AG04450 (cell line): ENCODE measurements around the gene MICOS13. TPM values are rescaled to one million over a fixed set of nuclear protein-coding genes. Genes with fewer than 3 reads are reported as not detected.

ENCODE experiments used
- CTCF ChIA-PET: fragments of 300-600, 350-600 bp; formaldehyde crosslinking; extraction: SDS; loops from one replicate; lab custom pipeline; 2022; ENCODE audit warnings: antibody characterized with exemption, inconsistent platforms; lab: Charles Lee
- POLR2A ChIA-PET: fragments of 350-600 bp; formaldehyde crosslinking; extraction: SDS; loops from one replicate; lab custom pipeline; 2021; ENCODE audit warnings: antibody characterized with exemption, inconsistent platforms; lab: Yijun Ruan, JAX
- DNase-seq: peaks from one replicate; pipeline ENCODE4 v3.0.0-alpha.2; 2011; ENCODE audit warnings: low read depth, low spot score
- H3K27ac ChIP-seq: one replicate; pipeline ENCODE4 v1.5.1; 2012; ENCODE audit warnings: low read depth, low read length, control low read depth
- H3K27me3 ChIP-seq: one replicate; pipeline ENCODE4 v1.6.0; 2012; ENCODE audit warnings: low read length; ENCODE audit not compliant: control insufficient read depth, insufficient read depth
- H3K4me3 ChIP-seq: 2 replicates; pipeline ENCODE4 v1.5.1; 2011; ENCODE audit warnings: mild to moderate bottlenecking, low read depth, low read length, control low read depth
- H3K9me3 ChIP-seq: 2 replicates; pipeline ENCODE4 v1.5.1; 2012; ENCODE audit warnings: low read length; ENCODE audit not compliant: control insufficient read depth, insufficient read depth
- CTCF ChIP-seq: IDR thresholded peaks from 2 replicates; pipeline ENCODE4 v1.5.1; 2011; ENCODE audit warnings: low read depth, low read length, control low read depth, inconsistent platforms
- polyA plus RNA-seq: library from polyadenylated mRNA; depleted of rRNA; stranded (reverse); fragments of >200 nt; gene quantifications from 2 replicates; pipeline ENCODE4 v1.2.3, GENCODE V29; 2011

The MICOS13 gene
- polyA plus RNA-seq, 1 experiment, result 25.2 TPM

- CTCF ChIA-PET, result interaction anchor here (1.0 to 1.5 kb wide), 2 partner anchors 21 to 65 kb away, joined by 3 to 6 read pairs; no protein-coding TSS in a partner anchor
- TF ChIP-seq CTCF, result no peak
- H3K9me3 ChIP-seq, result peaks cover 14% of the 10 kb centered on the region; the same call in 1 of the 2 replicates
- no peaks in the 10 kb centered on the region for H3K27me3 ChIP-seq
- POLR2A ChIA-PET, result interaction anchor here (1.3 to 1.6 kb wide), 2 partner anchors 34 to 64 kb away, joined by 5 to 7 read pairs; partner anchors contain the start of genes CATSPERD, LONP1, SAFB and SAFB2
- peak overlapping the region; percentile 64 for H3K4me3 ChIP-seq
- peak overlapping the region; percentile 2 for H3K27ac ChIP-seq
- DNase-seq, result no peak
These were observed 6.0 kb upstream of the MICOS13 start for GRCh38 chr19:5686326-5686646.

- Histone ChIP-seq H3K9me3 (peaks cover 14% of the 10 kb centered on the region; the same call in 1 of the 2 replicates), H3K27me3 (no peaks in the 10 kb centered on the region), H3K4me3 (no peak overlapping the region), H3K27ac (no peak overlapping the region)
- no peak for DNase-seq
- no peak for TF ChIP-seq CTCF
- POLR2A ChIA-PET, result no interaction called here
- CTCF ChIA-PET, result no interaction called here
These were observed 4.5 kb upstream of the MICOS13 start for GRCh38 chr19:5684694-5685430.

GRCh38 chr19:5683177-5683886 lies 3.0 kb upstream of the MICOS13 start:
- peaks cover 14% of the 10 kb centered on the region; the same call in 1 of the 2 replicates for H3K9me3 ChIP-seq
- H3K4me3 ChIP-seq, result no peak overlapping the region
- no peak for TF ChIP-seq CTCF
- DNase-seq, result no peak
- no peak overlapping the region for H3K27ac ChIP-seq
- no peaks in the 10 kb centered on the region for H3K27me3 ChIP-seq
- ChIA-PET POLR2A (interaction anchor here (0.6 kb wide), 1 partner anchor 22 kb away, joined by 10 read pairs; no protein-coding TSS in a partner anchor), CTCF (interaction anchor here (0.7 kb wide), 1 partner anchor 191 kb away, joined by 8 read pairs; no protein-coding TSS in a partner anchor)

- ChIA-PET POLR2A (interaction anchor here (0.5 kb wide), 1 partner anchor 38 kb away, joined by 15 read pairs; the partner anchor contains the start of genes CATSPERD and LONP1), CTCF (interaction anchor here (1.0 kb wide), 1 partner anchor 8 kb away, joined by 5 read pairs; no protein-coding TSS in a partner anchor)
- Histone ChIP-seq H3K9me3 (peaks cover 5% of the 10 kb centered on the region; the same call in 1 of the 2 replicates), H3K27me3 (no peaks in the 10 kb centered on the region), H3K4me3 (no peak overlapping the region), H3K27ac (no peak overlapping the region)
- no peak for TF ChIP-seq CTCF
- no peak for DNase-seq
These were observed 1.8 kb upstream of the MICOS13 start for GRCh38 chr19:5682107-5682482.
